Measurements from ENCODE around the gene EEFSEC.

GRCh38 chr3:128235207-128235926 lies 82.1 kb downstream of the EEFSEC start:
- TF ChIP-seq, protein P1, sequence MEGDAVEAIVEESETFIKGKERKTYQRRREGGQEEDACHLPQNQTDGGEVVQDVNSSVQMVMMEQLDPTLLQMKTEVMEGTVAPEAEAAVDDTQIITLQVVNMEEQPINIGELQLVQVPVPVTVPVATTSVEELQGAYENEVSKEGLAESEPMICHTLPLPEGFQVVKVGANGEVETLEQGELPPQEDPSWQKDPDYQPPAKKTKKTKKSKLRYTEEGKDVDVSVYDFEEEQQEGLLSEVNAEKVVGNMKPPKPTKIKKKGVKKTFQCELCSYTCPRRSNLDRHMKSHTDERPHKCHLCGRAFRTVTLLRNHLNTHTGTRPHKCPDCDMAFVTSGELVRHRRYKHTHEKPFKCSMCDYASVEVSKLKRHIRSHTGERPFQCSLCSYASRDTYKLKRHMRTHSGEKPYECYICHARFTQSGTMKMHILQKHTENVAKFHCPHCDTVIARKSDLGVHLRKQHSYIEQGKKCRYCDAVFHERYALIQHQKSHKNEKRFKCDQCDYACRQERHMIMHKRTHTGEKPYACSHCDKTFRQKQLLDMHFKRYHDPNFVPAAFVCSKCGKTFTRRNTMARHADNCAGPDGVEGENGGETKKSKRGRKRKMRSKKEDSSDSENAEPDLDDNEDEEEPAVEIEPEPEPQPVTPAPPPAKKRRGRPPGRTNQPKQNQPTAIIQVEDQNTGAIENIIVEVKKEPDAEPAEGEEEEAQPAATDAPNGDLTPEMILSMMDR (conservative IDR thresholded peaks at IDR 0.05) = no peak
- TF ChIP-seq ZFX (IDR thresholded peaks at IDR 0.05) = no peak
